Measurements from ENCODE around the gene SLFNL1.

DNA sequence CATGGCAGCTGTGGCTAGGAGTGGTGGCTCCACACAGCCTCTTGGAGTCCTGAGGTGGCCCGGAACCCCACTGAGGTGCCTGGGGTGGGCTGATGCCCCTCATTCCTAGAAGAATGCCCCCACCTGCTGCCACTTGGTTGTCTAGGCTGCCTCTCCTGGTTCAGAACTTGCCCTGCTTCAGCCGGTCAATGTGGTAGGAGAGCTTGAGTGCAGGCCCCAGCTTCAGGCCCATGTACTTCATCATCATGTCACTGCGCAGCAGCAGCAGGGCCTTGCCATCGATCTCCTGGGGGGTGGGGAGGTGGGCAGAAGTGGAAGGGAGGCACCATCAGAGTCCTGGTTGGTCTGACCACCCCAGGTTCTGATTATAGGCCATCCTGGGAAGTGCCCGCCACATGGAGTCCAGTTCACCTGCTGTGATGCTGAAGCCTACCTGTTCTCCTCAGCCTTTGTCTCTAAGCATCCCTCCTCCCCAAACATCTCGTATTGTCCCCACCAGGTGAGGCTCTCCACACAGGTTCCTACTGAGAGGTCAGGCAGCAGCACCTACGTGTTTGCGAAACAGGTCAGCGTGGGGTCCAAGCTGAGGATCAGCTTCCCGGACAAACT, 6.6 kb upstream of the SLFNL1 start:
- no peak for TF ChIP-seq POLR2A (IDR thresholded peaks at IDR 0.05; ENCODE audit: low read depth, low read length)
- no peak for TF ChIP-seq POLR2AphosphoS5 (IDR thresholded peaks at IDR 0.05; ENCODE audit: low read depth, low read length)
- no peak for TF ChIP-seq TAF1 (IDR thresholded peaks at IDR 0.05; ENCODE audit: low read depth, low read length)
- TF ChIP-seq SPI1 (IDR thresholded peaks at IDR 0.05; ENCODE audit: low read depth, low read length), result no peak
